Body of pancreas (tissue), 4 donors: ENCODE data around the gene BMP10. TPM values are rescaled to one million over a fixed set of nuclear protein-coding genes. Genes with fewer than 3 reads are reported as not detected.

ENCODE experiments used
- ATAC-seq: fragments of 150-250 bp; one replicate; pipeline ENCODE4 v1.9.1; 2016
- DNase-seq, 4 donors: peaks; one replicate each; pipeline ENCODE4 v3.0.0-alpha.2; 2019
- H3K27ac ChIP-seq, 4 donors: fragments of 200-600 bp; sonication (generic); 1 replicate in 3 of 4; 2 replicates in 1 of 4; pipeline versions ENCODE4 v1.5.1 to v1.6.1; 2016 to 2019; ENCODE audit warnings: mild to moderate bottlenecking in 1 of 4, mixed read lengths in 1 of 4, moderate library complexity in 1 of 4
- H3K27me3 ChIP-seq, 2 donors: fragments of 200-600 bp; sonication (generic); one replicate each; pipeline ENCODE4 v1.6.0; 2016; ENCODE audit warnings: mild to moderate bottlenecking in 1 of 2
- H3K36me3 ChIP-seq, 2 donors: fragments of 200-600 bp; sonication (generic); replicated peaks in 1 of 2; 2 replicates each; pipeline ENCODE4 v1.5.1; 2016; ENCODE audit warnings: low read depth in 2 of 2; ENCODE audit not compliant: insufficient read depth in 1 of 2
- H3K4me1 ChIP-seq: fragments of 200-600 bp; sonication (generic); one replicate; pipeline ENCODE4 v1.6.0; 2016
- H3K4me3 ChIP-seq, 2 donors: fragments of 200-600 bp; sonication (generic); 1 replicate in 1 of 2; 2 replicates in 1 of 2; pipeline ENCODE4 v1.5.1; 2016 to 2019
- H3K9me3 ChIP-seq, 3 donors: fragments of 200-600 bp; sonication (generic); 1 replicate in 2 of 3; 2 replicates in 1 of 3; pipeline ENCODE4 v1.5.1; 2016
- CTCF ChIP-seq, 7 experiments: fragments of 450-650 bp in 4 of 7; fragments of 200-600 bp in 3 of 7; sonication (generic) in 3 of 7; IDR thresholded peaks; one replicate each; pipeline ENCODE4 v1.5.1; 2016 to 2019; ENCODE audit warnings: antibody characterized with exemption in 7 of 7
- POLR2A ChIP-seq, 3 donors: fragments of 450-650 bp; IDR thresholded peaks; one replicate each; pipeline ENCODE4 v1.6.1; 2016; ENCODE audit warnings: antibody characterized with exemption in 3 of 3, mild to moderate bottlenecking in 2 of 3
- WGBS, 2 donors: methylation state at CpG; one replicate each; pipeline ENCODE4 v1.1.5; 2017; 5-methylcytosine and 5-hydroxymethylcytosine counted together
- intact Hi-C: fragments of 100-400 bp; cut with DNase I; formaldehyde crosslinking; loops from one replicate; pipeline ENCODE4 v1.15.1; 2023
- total RNA-seq, 2 donors: library from RNA; depleted of rRNA; stranded (reverse); fragments of >200 nt; gene quantifications; one replicate each; pipeline ENCODE4 v1.1.0, GENCODE V29; 2016

Gene BMP10
- total RNA-seq, result not detected

GRCh38 chr2:68871159-68871764 lies at the start of gene BMP10:
Gene BMP10 (minus strand): TSS chr2:68871397. CDS start chr2:68871358, 39 bp downstream.
- Histone ChIP-seq H3K36me3 (no peaks in the 10 kb centered on the region), H3K4me3 (no peak within 1 kb of the TSS), H3K27me3 (no peaks in the 10 kb centered on the region), H3K9me3 (no peaks in the 10 kb centered on the region), H3K27ac (no peak within 1 kb of the TSS), H3K4me1 (no peaks in the 10 kb centered on the region)
- TF ChIP-seq CTCF (IDR thresholded peaks at IDR 0.05), result no peak
- TF ChIP-seq POLR2A (IDR thresholded peaks at IDR 0.05), result no peak
- intact Hi-C loops, result no loop called here
- ATAC-seq (no peak), DNase-seq (no peak)
- 73 to 81% methylated on average over 6 of the region's 6 CpGs for WGBS, 2 donors

GRCh38 chr2:68920481-68921170 lies 49.4 kb upstream of the BMP10 start:
- H3K27me3 ChIP-seq, result no peaks in the 10 kb centered on the region
- no peak overlapping the region for H3K4me3 ChIP-seq
- ATAC-seq (peak; percentile 76), DNase-seq (no peak)
- no peaks in the 10 kb centered on the region for H3K36me3 ChIP-seq
- 49 to 52% methylated on average over 6 of the region's 6 CpGs for WGBS, 2 donors
- no peaks in the 10 kb centered on the region for H3K9me3 ChIP-seq
- peak overlapping the region in 1 of 4 donors; percentile 48 for H3K27ac ChIP-seq
- TF ChIP-seq POLR2A (IDR thresholded peaks at IDR 0.05), result no peak
- no peak for TF ChIP-seq CTCF (IDR thresholded peaks at IDR 0.05)
- intact Hi-C loops, result loop anchor here (10.0 kb wide), 1 partner anchor 456 kb away; the partner anchor contains the start of genes APLF and FBXO48
- peaks cover 16% of the 10 kb centered on the region for H3K4me1 ChIP-seq

GRCh38 chr2:68918497-68918896 lies 47.3 kb upstream of the BMP10 start:
- intact Hi-C loops, result no loop called here

GRCh38 chr2:68917034-68917718 lies 46.0 kb upstream of the BMP10 start:
- Histone ChIP-seq H3K27me3 (no peaks in the 10 kb centered on the region), H3K36me3 (no peaks in the 10 kb centered on the region), H3K4me3 (no peak overlapping the region), H3K4me1 (peaks cover 16% of the 10 kb centered on the region), H3K27ac (no peak overlapping the region), H3K9me3 (no peaks in the 10 kb centered on the region)
- TF ChIP-seq CTCF (IDR thresholded peaks at IDR 0.05) (no peak), POLR2A (IDR thresholded peaks at IDR 0.05) (no peak)
- WGBS, 2 donors, result 43 to 51% methylated on average over 3 of the region's 3 CpGs
- intact Hi-C loops, result no loop called here
- ATAC-seq (no peak), DNase-seq (no peak)

More at GRCh38 chr2:68918497-68918896, 47.3 kb upstream of the BMP10 start:
- 87 to 93% methylated on average over 7 of the region's 7 CpGs for whole genome bisulfite sequencing, 2 donors
- DNase-seq, result no peak
- no peaks in the 10 kb centered on the region for H3K27me3 ChIP-seq
- H3K36me3 ChIP-seq, result no peaks in the 10 kb centered on the region
- no peaks in the 10 kb centered on the region for H3K9me3 ChIP-seq
- peaks cover 16% of the 10 kb centered on the region for H3K4me1 ChIP-seq
- no peak for ATAC-seq
- no peak overlapping the region for H3K4me3 ChIP-seq
- TF ChIP-seq CTCF (IDR thresholded peaks at IDR 0.05) (no peak), POLR2A (IDR thresholded peaks at IDR 0.05) (no peak)
- H3K27ac ChIP-seq, result no peak overlapping the region
